ENCODE data around the gene FANCB. TPM values are rescaled to one million over a fixed set of nuclear protein-coding genes. Genes with fewer than 3 reads are reported as not detected.
A peak's percentile ranks its signal among the peaks of the same experiment; 100 is the strongest.

Gene FANCB
- total and polyA plus RNA-seq, 2 of the 13 experiments (the other 11 are each of a cell fraction or from before 2014, with no cell fraction given), result 1.0 to 5.8 TPM

GRCh38 chrX:14872851-14873675, at the start of gene FANCB, which contains the start of gene MOSPD2 (continued):
- TF ChIP-seq THAP9 (CRISPR knock-in tag; IDR thresholded peaks at IDR 0.05; ENCODE audit: borderline replicate concordance) (no peak), ZNF672 (CRISPR knock-in tag; IDR thresholded peaks at IDR 0.05) (no peak), ZNF160 (CRISPR knock-in tag; IDR thresholded peaks at IDR 0.05) (no peak), REPIN1 (CRISPR knock-in tag; IDR thresholded peaks at IDR 0.05; ENCODE audit: borderline replicate concordance, low read depth) (0 out of 2 replicates have a peak, but pooled peaks have one; percentile 30), ZNF646 (CRISPR knock-in tag; IDR thresholded peaks at IDR 0.05) (no peak), YEATS4 (CRISPR knock-in tag; IDR thresholded peaks at IDR 0.05; ENCODE audit: borderline replicate concordance) (no peak; the same call in 1 of the 2 replicates), REST (IDR thresholded peaks at IDR 0.05; ENCODE audit: borderline replicate concordance in 1 of 2, low read depth in 1 of 2, low read length in 2 of 2) (no peak), SMARCE1 (IDR thresholded peaks at IDR 0.05; ENCODE audit: borderline replicate concordance) (no peak), HNRNPH1 (optimal IDR thresholded peaks at IDR 0.05; ENCODE audit: low read depth, low read length) (no peak), ZNF136 (CRISPR knock-in tag; IDR thresholded peaks at IDR 0.05; ENCODE audit: low read depth) (no peak), MBD4 (IDR thresholded peaks at IDR 0.05; ENCODE audit: borderline replicate concordance, low read length) (no peak), BATF2 (CRISPR knock-in tag; IDR thresholded peaks at IDR 0.05) (0 out of 2 replicates have a peak, but pooled peaks have one; percentile 29)
